Naive B cell (primary cell): ENCODE data around the gene NDUFB4. TPM values are rescaled to one million over a fixed set of nuclear protein-coding genes. Genes with fewer than 3 reads are reported as not detected.

Source experiments
- ATAC-seq, 2 donors: fragments of 150-1000 bp; cut with Tn5 transposase; 2 replicates each; pipeline ENCODE4 v1.10.0; 2021; ENCODE audit warnings: low read depth in 2 of 2, mild to moderate bottlenecking in 2 of 2, moderate library complexity in 2 of 2
- DNase-seq: peaks from one replicate; pipeline ENCODE4 v3.0.0; 2022
- H3K27ac Mint-ChIP-seq, 6 donors: one replicate each; pipeline ENCODE4 v1.8.0; 2020 to 2022; ENCODE audit warnings: mild to moderate bottlenecking in 6 of 6, mixed read lengths in 6 of 6, moderate library complexity in 5 of 6, inconsistent platforms in 2 of 6
- H3K27me3 Mint-ChIP-seq, 3 donors: one replicate each; pipeline ENCODE4 v1.8.0; 2021 to 2022; ENCODE audit warnings: mixed read lengths in 3 of 3, mild to moderate bottlenecking in 1 of 3
- H3K36me3 Mint-ChIP-seq, 2 donors: one replicate each; pipeline ENCODE4 v1.8.0; 2020 to 2022; ENCODE audit warnings: mixed read lengths in 2 of 2, inconsistent platforms in 1 of 2, mild to moderate bottlenecking in 1 of 2
- H3K4me1 Mint-ChIP-seq, 3 donors: one replicate each; pipeline ENCODE4 v1.8.0; 2020 to 2022; ENCODE audit warnings: mixed read lengths in 3 of 3, inconsistent platforms in 1 of 3, mild to moderate bottlenecking in 1 of 3, moderate library complexity in 1 of 3
- H3K4me3 Mint-ChIP-seq, 8 donors: one replicate each; pipeline ENCODE4 v1.8.0; 2020 to 2022; ENCODE audit warnings: mild to moderate bottlenecking in 8 of 8, mixed read lengths in 8 of 8, moderate library complexity in 8 of 8, inconsistent platforms in 2 of 8
- H3K9me3 Mint-ChIP-seq, 7 donors: one replicate each; pipeline ENCODE4 v1.8.0; 2020 to 2022; ENCODE audit warnings: mixed read lengths in 7 of 7, mild to moderate bottlenecking in 5 of 7, inconsistent platforms in 2 of 7, moderate library complexity in 1 of 7
- polyA plus RNA-seq, 6 donors: library from polyadenylated mRNA; unstranded; fragments of 300-500 nt; fragmentation: Illumina TruSeq; gene quantifications; one replicate each; pipeline ENCODE4 v1.2.3, GENCODE V29; 2021; ENCODE audit warnings: low read depth in 6 of 6

The NDUFB4 gene
- 100 to 1,000 TPM; 192 to 261 (median 230) TPM for polyA plus RNA-seq

- Mint-ChIP-seq H3K9me3 (no peaks in the 10 kb centered on the region), H3K27me3 (peaks cover 0 to 6% (median 6%) of the 10 kb centered on the region in 3 donors), H3K36me3 (peaks cover 0 to 9% of the 10 kb centered on the region in 2 donors), H3K4me1 (peaks cover 7 to 12% (median 8%) of the 10 kb centered on the region in 3 donors), H3K27ac (peak within 1 kb of the TSS; percentile 93 to 99 (median 98)), H3K4me3 (peak within 1 kb of the TSS in 7 of 8 donors; percentile 88 to 99 (median 97))
- peak; percentile 89 for DNase-seq
- peak; percentile 92 to 93 for ATAC-seq
These were observed at the start of gene NDUFB4 for GRCh38 chr3:120596116-120596852. Gene NDUFB4, plus strand, starts transcription at chr3:120596336. Its CDS starts 24 bp downstream, at chr3:120596360.

- Mint-ChIP-seq H3K9me3 (no peaks in the 10 kb centered on the region), H3K36me3 (no peaks in the 10 kb centered on the region), H3K4me3 (no peak overlapping the region), H3K27ac (no peak overlapping the region), H3K4me1 (no peaks in the 10 kb centered on the region), H3K27me3 (peaks cover 5 to 31% (median 13%) of the 10 kb centered on the region in 3 donors)
- no peak for ATAC-seq
- no peak for DNase-seq
These were observed 45.6 kb upstream of the NDUFB4 start for GRCh38 chr3:120550546-120550945.

GRCh38 chr3:120552184-120553172 is 43.7 kb upstream of the NDUFB4 start:
- Mint-ChIP-seq H3K4me3 (no peak overlapping the region), H3K27ac (no peak overlapping the region), H3K9me3 (no peaks in the 10 kb centered on the region), H3K36me3 (no peaks in the 10 kb centered on the region), H3K4me1 (no peaks in the 10 kb centered on the region), H3K27me3 (peaks cover 4 to 22% (median 5%) of the 10 kb centered on the region in 3 donors)
- ATAC-seq: no peak
- no peak for DNase-seq

- Mint-ChIP-seq H3K9me3 (no peaks in the 10 kb centered on the region), H3K27me3 (peaks cover 7 to 16% (median 13%) of the 10 kb centered on the region in 3 donors), H3K36me3 (no peaks in the 10 kb centered on the region), H3K4me3 (no peak overlapping the region), H3K27ac (no peak overlapping the region), H3K4me1 (peaks cover 14 to 15% (median 14%) of the 10 kb centered on the region in 3 donors)
- ATAC-seq (no peak), DNase-seq (no peak)
These were observed 41.1 kb upstream of the NDUFB4 start for GRCh38 chr3:120554812-120555606.

DNA sequence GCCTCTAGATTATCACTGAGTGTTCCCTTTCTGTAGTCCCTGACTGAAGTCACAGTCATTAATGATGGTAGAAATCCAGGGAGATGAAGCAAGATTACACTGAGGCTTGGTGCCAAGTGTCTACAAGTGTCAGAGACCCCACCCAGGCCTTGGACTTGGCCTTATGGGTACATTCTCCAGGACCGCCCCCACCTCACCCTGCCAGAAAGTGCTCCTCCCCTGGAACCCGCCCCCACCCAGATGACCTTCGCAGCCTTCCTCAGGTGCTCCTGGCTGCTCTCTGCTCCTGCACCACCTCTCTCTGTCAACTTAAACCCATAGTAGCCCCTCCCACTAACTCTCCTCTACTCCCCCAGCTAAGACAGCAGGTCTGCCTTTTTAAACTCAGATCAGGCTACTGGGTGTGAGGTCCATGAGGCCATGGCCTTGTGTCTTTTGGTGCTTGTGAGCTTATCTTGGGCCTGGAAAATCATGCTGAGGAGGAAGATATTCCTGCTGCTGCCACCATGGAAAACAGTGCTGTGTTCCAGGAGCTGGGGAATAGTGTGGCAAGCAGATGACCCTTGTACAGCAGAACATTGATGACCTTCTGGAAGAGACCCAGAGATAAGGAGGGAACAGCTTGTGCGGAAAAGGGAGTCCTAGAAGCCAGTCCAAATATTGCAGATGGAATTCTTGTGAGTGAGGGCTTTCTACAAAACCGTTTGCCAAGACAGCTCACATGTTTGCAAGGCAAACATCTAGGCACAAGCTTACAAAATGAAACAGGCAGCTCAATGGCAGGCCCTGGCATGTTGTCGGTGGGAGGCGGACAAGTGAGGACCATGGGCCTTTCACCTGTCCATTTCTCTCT is 40.3 kb upstream of the NDUFB4 start:
- peaks cover 14 to 17% (median 15%) of the 10 kb centered on the region in 3 donors for H3K4me1 Mint-ChIP-seq
- peak overlapping the region in 2 of 6 donors; percentile 72 to 82 for H3K27ac Mint-ChIP-seq
- H3K9me3 Mint-ChIP-seq: no peaks in the 10 kb centered on the region
- ATAC-seq (no peak), DNase-seq (no peak)
- no peaks in the 10 kb centered on the region for H3K36me3 Mint-ChIP-seq
- H3K4me3 Mint-ChIP-seq: no peak overlapping the region
- H3K27me3 Mint-ChIP-seq: peaks cover 4 to 13% (median 13%) of the 10 kb centered on the region in 3 donors

GRCh38 chr3:120557115-120557514 is 39.0 kb upstream of the NDUFB4 start:
- Mint-ChIP-seq H3K27me3 (peaks cover 9 to 14% (median 13%) of the 10 kb centered on the region in 3 donors), H3K27ac (peak overlapping the region in 5 of 6 donors; percentile 94 to 96 (median 96)), H3K4me3 (no peak overlapping the region), H3K4me1 (peaks cover 14 to 19% (median 17%) of the 10 kb centered on the region in 3 donors), H3K36me3 (no peaks in the 10 kb centered on the region), H3K9me3 (no peaks in the 10 kb centered on the region)
- DNase-seq (no peak), ATAC-seq (no peak)

DNA sequence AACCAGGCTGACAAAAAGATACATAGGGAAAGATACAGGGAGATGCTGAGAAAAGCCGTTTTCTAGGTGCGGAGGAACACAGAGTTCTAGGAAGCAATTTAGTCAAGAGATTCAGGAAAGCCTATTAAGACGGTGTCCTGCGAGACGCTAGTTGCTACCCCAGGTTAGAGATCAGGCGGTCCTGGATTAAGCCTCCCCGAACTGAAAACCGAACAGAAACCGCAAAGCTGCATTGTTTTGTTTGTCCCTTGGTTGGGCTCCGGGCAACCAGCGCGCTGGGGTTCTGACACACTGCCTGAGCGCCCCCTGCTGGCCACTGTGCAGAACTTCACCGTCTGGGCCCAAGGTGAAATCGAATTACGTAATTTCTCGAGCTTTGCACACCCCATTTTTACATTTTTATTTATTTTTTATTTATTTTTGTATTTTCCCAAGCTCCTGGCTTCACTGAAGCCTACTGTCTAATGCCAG is 37.3 kb upstream of the NDUFB4 start:
- DNase-seq (peak; percentile 87), ATAC-seq (peak; percentile 95 to 97)
- H3K9me3 Mint-ChIP-seq: no peaks in the 10 kb centered on the region
- peaks cover 9 to 20% (median 16%) of the 10 kb centered on the region in 3 donors for H3K27me3 Mint-ChIP-seq
- H3K36me3 Mint-ChIP-seq: no peaks in the 10 kb centered on the region
- peak overlapping the region; percentile 61 to 88 (median 78) for H3K4me3 Mint-ChIP-seq
- H3K27ac Mint-ChIP-seq: peak overlapping the region; percentile 47 to 96 (median 95)
- H3K4me1 Mint-ChIP-seq: peaks cover 14 to 19% (median 17%) of the 10 kb centered on the region in 3 donors

DNA sequence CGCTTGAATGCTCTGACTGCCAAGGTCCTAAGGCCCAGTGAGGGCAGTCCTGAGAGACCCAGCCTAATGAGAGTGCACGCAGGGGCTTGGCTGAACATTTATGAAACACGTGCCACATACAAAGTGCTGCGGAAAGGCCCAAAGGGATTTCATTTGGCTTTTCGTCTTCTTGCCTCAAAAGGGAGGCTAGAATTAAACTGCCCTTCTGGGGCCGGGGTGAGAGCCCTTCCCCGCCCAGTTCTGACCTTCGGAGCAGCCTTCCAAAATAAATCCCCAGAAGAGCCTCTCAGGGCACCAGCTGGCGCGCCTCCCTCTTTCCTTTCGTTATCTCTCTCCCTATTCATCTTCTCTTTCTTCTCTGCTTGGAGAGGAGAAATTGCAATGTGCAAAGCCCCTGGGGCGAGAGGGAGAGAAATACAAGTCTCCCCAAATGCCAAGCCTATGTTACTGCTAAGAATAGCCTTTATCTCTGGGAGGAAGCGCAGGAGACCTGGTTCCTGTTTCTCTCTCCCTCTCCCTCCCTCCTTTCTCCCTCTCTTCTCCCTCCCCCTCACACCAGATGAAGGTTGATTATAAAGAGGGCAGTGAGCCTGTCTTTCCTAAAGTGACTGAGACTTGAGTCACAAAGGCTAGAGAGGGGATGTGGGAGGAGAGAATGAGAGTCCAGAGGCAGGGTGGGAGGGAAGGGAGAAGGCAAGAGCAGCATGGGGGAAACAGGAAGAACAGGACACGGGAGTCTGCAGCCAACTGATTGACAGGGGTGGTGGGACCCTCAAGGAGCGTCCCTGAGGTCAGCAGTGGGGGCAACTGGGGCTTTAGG is 36.7 kb upstream of the NDUFB4 start:
- Mint-ChIP-seq H3K9me3 (no peaks in the 10 kb centered on the region), H3K27ac (peak overlapping the region in 5 of 6 donors; percentile 72 to 96 (median 90)), H3K4me3 (peak overlapping the region; percentile 69 to 88 (median 80)), H3K36me3 (no peaks in the 10 kb centered on the region), H3K27me3 (peaks cover 9 to 20% (median 20%) of the 10 kb centered on the region in 3 donors), H3K4me1 (peaks cover 14 to 19% (median 17%) of the 10 kb centered on the region in 3 donors)
- ATAC-seq: peak; percentile 37 to 45
- DNase-seq: no peak

- Mint-ChIP-seq H3K4me1 (peaks cover 14 to 19% (median 17%) of the 10 kb centered on the region in 3 donors), H3K9me3 (no peaks in the 10 kb centered on the region), H3K27me3 (peaks cover 9 to 28% (median 20%) of the 10 kb centered on the region in 3 donors), H3K36me3 (no peaks in the 10 kb centered on the region), H3K4me3 (peak overlapping the region in 3 of 8 donors; percentile 15 to 55 (median 16)), H3K27ac (peak overlapping the region in 5 of 6 donors; percentile 24 to 93 (median 79))
- DNase-seq (no peak), ATAC-seq (no peak)
These were observed 35.6 kb upstream of the NDUFB4 start for GRCh38 chr3:120560304-120561250.

- Mint-ChIP-seq H3K4me3 (peak overlapping the region in 2 of 8 donors; percentile 15 to 55), H3K27ac (peak overlapping the region in 2 of 6 donors; percentile 24 to 58)
- peak; percentile 28 to 41 for ATAC-seq
These were observed 34.7 kb upstream of the NDUFB4 start for GRCh38 chr3:120561251-120562045.

More at GRCh38 chr3:120561251-120562045, 34.7 kb upstream of the NDUFB4 start:
- peaks cover 14 to 19% (median 17%) of the 10 kb centered on the region in 3 donors for H3K4me1 Mint-ChIP-seq
- DNase-seq: peak; percentile 53
- peaks cover 9 to 30% (median 20%) of the 10 kb centered on the region in 3 donors for H3K27me3 Mint-ChIP-seq
- no peaks in the 10 kb centered on the region for H3K36me3 Mint-ChIP-seq
- no peaks in the 10 kb centered on the region for H3K9me3 Mint-ChIP-seq
